GM23338 (cell line): ENCODE results near the gene ECE2. TPM values are rescaled to one million over a fixed set of nuclear protein-coding genes. Genes with fewer than 3 reads are reported as not detected.

ENCODE experiments used
- ATAC-seq: fragments of 200-7000 bp; cut with Tn5 transposase; 3 replicates; pipeline ENCODE4 v1.9.1; 2020
- DNase-seq: peaks from one replicate; pipeline ENCODE4 v3.0.0-alpha.2; 2015; ENCODE audit warnings: low spot score
- H2AFZ ChIP-seq: fragments of 200-600 bp; sonication (generic); 2 replicates; pipeline ENCODE4 v1.8.0; 2016; ENCODE audit warnings: antibody characterized with exemption, mild to moderate bottlenecking, moderate library complexity
- H3F3A ChIP-seq: fragments of 200-600 bp; sonication (generic); replicated peaks from 2 replicates; pipeline ENCODE4 v1.8.0; 2017; ENCODE audit warnings: antibody characterized with exemption, mixed run types, low read depth
- H3K27ac ChIP-seq: fragments of 200-600 bp; sonication (generic); 2 replicates; pipeline ENCODE4 v1.6.1; 2016; ENCODE audit warnings: low read depth
- H3K27me3 ChIP-seq: fragments of 200-600 bp; sonication (generic); 2 replicates; pipeline ENCODE4 v1.8.0; 2016; ENCODE audit warnings: mild to moderate bottlenecking, mixed run types, moderate library complexity; ENCODE audit not compliant: insufficient read depth
- H3K36me3 ChIP-seq: fragments of 200-600 bp; sonication (generic); 2 replicates; pipeline ENCODE4 v1.8.0; 2016; ENCODE audit warnings: mild to moderate bottlenecking; ENCODE audit not compliant: insufficient read depth
- H3K4me1 ChIP-seq: fragments of 200-600 bp; sonication (generic); 2 replicates; pipeline ENCODE4 v1.8.0; 2016; ENCODE audit warnings: mild to moderate bottlenecking, moderate library complexity; ENCODE audit not compliant: insufficient read depth
- H3K4me2 ChIP-seq: fragments of 200-600 bp; sonication (generic); 2 replicates; pipeline ENCODE4 v1.7.1; 2017; ENCODE audit warnings: mixed run types
- H3K4me3 ChIP-seq: fragments of 200-600 bp; sonication (generic); 2 replicates; pipeline ENCODE4 v1.6.1; 2016; ENCODE audit warnings: mixed run types
- H3K79me2 ChIP-seq: fragments of 200-600 bp; sonication (generic); replicated peaks from 2 replicates; pipeline ENCODE4 v1.8.0; 2017; ENCODE audit warnings: mild to moderate bottlenecking; ENCODE audit not compliant: insufficient read depth
- H3K9me2 ChIP-seq: fragments of 200-600 bp; sonication (generic); 2 replicates; pipeline ENCODE4 v1.8.0; 2017; ENCODE audit not compliant: insufficient read depth
- H4K20me1 ChIP-seq: fragments of 200-600 bp; sonication (generic); replicated peaks from 2 replicates; pipeline ENCODE4 v1.8.0; 2017; ENCODE audit warnings: mild to moderate bottlenecking; ENCODE audit not compliant: insufficient read depth
- H3K27ac Mint-ChIP-seq: 2 replicates; pipeline ENCODE4 v1.8.0; 2020; ENCODE audit warnings: inconsistent platforms, mild to moderate bottlenecking, moderate library complexity, mixed read lengths
- H3K27me3 Mint-ChIP-seq: 3 replicates; pipeline ENCODE4 v1.8.0; 2022; ENCODE audit warnings: low read depth, mild to moderate bottlenecking, moderate library complexity, mixed read lengths, inconsistent platforms; ENCODE audit not compliant: insufficient read depth, poor library complexity
- H3K36me3 Mint-ChIP-seq: 3 replicates; pipeline ENCODE4 v1.8.0; 2021; ENCODE audit warnings: low read depth, mild to moderate bottlenecking, inconsistent platforms, moderate library complexity, mixed read lengths
- H3K4me1 Mint-ChIP-seq: 3 replicates; pipeline ENCODE4 v1.8.0; 2020; ENCODE audit warnings: mild to moderate bottlenecking, inconsistent platforms, mixed read lengths
- H3K4me3 Mint-ChIP-seq: 3 replicates; pipeline ENCODE4 v1.8.0; 2021; ENCODE audit warnings: moderate library complexity, mild to moderate bottlenecking, inconsistent platforms, mixed read lengths
- H3K9me3 Mint-ChIP-seq: 3 replicates; pipeline ENCODE4 v1.8.0; 2020; ENCODE audit warnings: moderate library complexity, mild to moderate bottlenecking, inconsistent platforms, mixed read lengths
- CREB1 ChIP-seq: fragments of 250-450 bp; sonication (Bioruptor Pico); IDR thresholded peaks from 2 replicates; pipeline ENCODE4 v1.5.0; 2020; ENCODE audit warnings: low read depth, mild to moderate bottlenecking, moderate library complexity
- EZH2 ChIP-seq: fragments of 200-600 bp; sonication (generic); IDR thresholded peaks from one replicate; pipeline ENCODE4 v1.8.0; 2017; ENCODE audit warnings: antibody characterized with exemption, mild to moderate bottlenecking, low read depth; ENCODE audit not compliant: unreplicated experiment
- EZH2phosphoT487 ChIP-seq: fragments of 200-600 bp; sonication (generic); IDR thresholded peaks from one replicate; pipeline ENCODE4 v1.8.1; 2018; ENCODE audit warnings: antibody characterized with exemption; ENCODE audit not compliant: unreplicated experiment
- JUNB ChIP-seq: IDR thresholded peaks from one replicate; pipeline ENCODE4 v1.6.1; 2016; ENCODE audit warnings: antibody characterized with exemption; ENCODE audit not compliant: unreplicated experiment
- NANOG ChIP-seq: IDR thresholded peaks from 2 replicates; pipeline ENCODE4 v1.6.1; 2016; ENCODE audit warnings: antibody characterized with exemption, borderline replicate concordance
- POLR2AphosphoS5 ChIP-seq: IDR thresholded peaks from 2 replicates; pipeline ENCODE4 v1.6.1; 2016; ENCODE audit warnings: antibody characterized with exemption, low read depth
- REST ChIP-seq: IDR thresholded peaks from one replicate; pipeline ENCODE4 v1.6.1; 2018; ENCODE audit warnings: antibody characterized with exemption; ENCODE audit not compliant: unreplicated experiment
- STAT1 ChIP-seq: IDR thresholded peaks from one replicate; pipeline ENCODE4 v1.6.1; 2016; ENCODE audit warnings: antibody characterized with exemption; ENCODE audit not compliant: unreplicated experiment
- ZNF114 ChIP-seq: fragments of 250-450 bp; sonication (Bioruptor Pico); IDR thresholded peaks from 2 replicates; pipeline ENCODE4 v1.5.0; 2020; ENCODE audit warnings: mild to moderate bottlenecking, moderate library complexity
- ZNF331 ChIP-seq: fragments of 250-450 bp; sonication (Bioruptor Pico); IDR thresholded peaks from 2 replicates; pipeline ENCODE4 v1.5.0; 2020; ENCODE audit warnings: low read depth, mild to moderate bottlenecking, moderate library complexity
- polyA plus RNA-seq: library from polyadenylated mRNA; unstranded; fragments of >200 nt; fragmentation: Nextera tagmentation; extraction: Ambion mirVana; gene quantifications from 2 replicates; pipeline ENCODE4 v1.2.1, GENCODE V29; 2016
- total RNA-seq: library from RNA; depleted of rRNA; stranded (reverse); fragments of >200 nt; shearing (Covaris generic); gene quantifications from 2 replicates; pipeline ENCODE4 v1.2.3, GENCODE V29; 2014
- TF ChIP-seq, protein P1 (sequence below), 2 experiments: fragments of 200-600 bp in 1 of 2; sonication (generic) in 1 of 2; conservative IDR thresholded peaks; 2 replicates each; pipeline versions ENCODE4 v1.5.1 to v1.6.1; 2016 to 2017; ENCODE audit warnings: antibody characterized with exemption in 2 of 2, low read depth in 2 of 2, mild to moderate bottlenecking in 2 of 2, moderate library complexity in 1 of 2
- TF ChIP-seq, protein P2 (sequence below): IDR thresholded peaks from 2 replicates; pipeline ENCODE4 v1.6.1; 2016; ENCODE audit warnings: antibody characterized with exemption

ECE2 gene
- total and polyA plus RNA-seq, 2 experiments from 2014 or later = 0.24 to 0.48 TPM

DNA sequence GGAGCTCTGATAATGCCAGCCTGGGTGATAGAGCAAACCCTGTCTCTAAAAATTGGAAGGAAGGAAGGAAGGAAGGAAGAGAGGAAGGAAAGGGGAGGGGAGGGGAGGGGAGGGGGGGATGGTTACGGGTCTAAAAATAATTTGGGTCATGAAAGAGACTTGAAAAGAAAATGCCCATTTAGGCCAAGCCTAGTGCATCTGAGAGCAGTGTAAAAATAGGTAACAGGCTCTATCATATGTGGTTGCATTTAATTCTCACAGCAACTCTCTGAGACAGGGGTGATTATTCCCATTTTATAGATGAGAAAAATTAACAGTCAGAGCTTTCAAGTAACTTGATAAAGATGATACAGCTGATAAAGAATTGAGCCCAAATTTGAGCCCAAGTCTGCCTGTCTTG, 3.6 kb upstream of the ECE2 start:
- no peaks in the 10 kb centered on the region for H3F3A ChIP-seq
- TF ChIP-seq EZH2phosphoT487 = no peak
- no peak for TF ChIP-seq JUNB
- no peak for TF ChIP-seq CREB1 (CRISPR knock-in tag)
- no peak overlapping the region for H2AFZ ChIP-seq
- no peak overlapping the region for H3K27ac Mint-ChIP-seq
- no peaks in the 10 kb centered on the region for H3K79me2 ChIP-seq
- ATAC-seq = no peak
- no peak overlapping the region for H3K4me3 Mint-ChIP-seq
- DNase-seq = no peak
- peaks cover 7% of the 10 kb centered on the region; the same call in 2 of the 3 replicates for H3K4me1 Mint-ChIP-seq
- H3K27me3 ChIP-seq = peaks cover 46% of the 10 kb centered on the region
- no peaks in the 10 kb centered on the region for H3K4me1 ChIP-seq
- H3K27me3 Mint-ChIP-seq = peaks cover 23% of the 10 kb centered on the region
- no peaks in the 10 kb centered on the region for H4K20me1 ChIP-seq
- H3K9me2 ChIP-seq = no peaks in the 10 kb centered on the region; the same call in 1 of the 2 replicates
- H3K4me2 ChIP-seq = no peak overlapping the region
- no peaks in the 10 kb centered on the region; the same call in 1 of the 3 replicates for H3K9me3 Mint-ChIP-seq
- H3K4me3 ChIP-seq = no peak overlapping the region
- no peaks in the 10 kb centered on the region for H3K36me3 Mint-ChIP-seq
- no peak overlapping the region for H3K27ac ChIP-seq
- no peaks in the 10 kb centered on the region for H3K36me3 ChIP-seq

DNA sequence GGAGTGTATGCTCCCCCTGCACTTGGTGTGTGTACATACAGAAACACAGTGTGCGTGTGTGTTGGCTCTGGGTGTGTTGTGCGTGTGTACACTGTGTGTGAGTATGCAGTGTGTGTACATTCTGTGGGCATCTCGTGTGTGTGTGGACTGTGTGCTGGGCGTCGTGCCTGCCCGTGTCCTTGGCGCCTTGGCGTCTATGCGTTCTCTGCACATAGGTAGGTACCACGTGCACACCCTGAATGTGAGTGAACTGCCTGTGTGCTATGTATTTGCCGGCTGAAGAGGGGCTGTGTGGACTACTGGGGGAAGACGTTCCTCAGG, 481 bp upstream of the ECE2 start:
- peak overlapping the region; percentile 61 for H3K4me3 ChIP-seq
- H3K36me3 ChIP-seq = no peaks in the 10 kb centered on the region
- DNase-seq = no peak
- no peaks in the 10 kb centered on the region for H3K36me3 Mint-ChIP-seq
- H3K9me3 Mint-ChIP-seq = no peaks in the 10 kb centered on the region; the same call in 2 of the 3 replicates
- peak overlapping the region; percentile 98 for H2AFZ ChIP-seq
- no peak; the same call in 2 of the 3 replicates for ATAC-seq
- H3K27me3 Mint-ChIP-seq = peaks cover 25% of the 10 kb centered on the region
- H3K79me2 ChIP-seq = no peaks in the 10 kb centered on the region
- no peak overlapping the region for H3K27ac ChIP-seq
- no peaks in the 10 kb centered on the region for H4K20me1 ChIP-seq
- H3K4me1 ChIP-seq = no peaks in the 10 kb centered on the region
- peaks cover 54% of the 10 kb centered on the region for H3K27me3 ChIP-seq
- no peaks in the 10 kb centered on the region; the same call in 1 of the 2 replicates for H3K9me2 ChIP-seq
- peaks cover 7% of the 10 kb centered on the region; the same call in 2 of the 3 replicates for H3K4me1 Mint-ChIP-seq
- no peaks in the 10 kb centered on the region for H3F3A ChIP-seq
- H3K4me3 Mint-ChIP-seq = peak overlapping the region; percentile 74
- peak overlapping the region; percentile 83 for H3K4me2 ChIP-seq
- H3K27ac Mint-ChIP-seq = no peak overlapping the region
- no peak for TF ChIP-seq POLR2AphosphoS5
- no peak for TF ChIP-seq EZH2phosphoT487
- TF ChIP-seq EZH2 = no peak
- no peak for TF ChIP-seq CREB1 (CRISPR knock-in tag)
- no peak for TF ChIP-seq STAT1
- no peak for TF ChIP-seq ZNF114
- TF ChIP-seq, protein P1, sequence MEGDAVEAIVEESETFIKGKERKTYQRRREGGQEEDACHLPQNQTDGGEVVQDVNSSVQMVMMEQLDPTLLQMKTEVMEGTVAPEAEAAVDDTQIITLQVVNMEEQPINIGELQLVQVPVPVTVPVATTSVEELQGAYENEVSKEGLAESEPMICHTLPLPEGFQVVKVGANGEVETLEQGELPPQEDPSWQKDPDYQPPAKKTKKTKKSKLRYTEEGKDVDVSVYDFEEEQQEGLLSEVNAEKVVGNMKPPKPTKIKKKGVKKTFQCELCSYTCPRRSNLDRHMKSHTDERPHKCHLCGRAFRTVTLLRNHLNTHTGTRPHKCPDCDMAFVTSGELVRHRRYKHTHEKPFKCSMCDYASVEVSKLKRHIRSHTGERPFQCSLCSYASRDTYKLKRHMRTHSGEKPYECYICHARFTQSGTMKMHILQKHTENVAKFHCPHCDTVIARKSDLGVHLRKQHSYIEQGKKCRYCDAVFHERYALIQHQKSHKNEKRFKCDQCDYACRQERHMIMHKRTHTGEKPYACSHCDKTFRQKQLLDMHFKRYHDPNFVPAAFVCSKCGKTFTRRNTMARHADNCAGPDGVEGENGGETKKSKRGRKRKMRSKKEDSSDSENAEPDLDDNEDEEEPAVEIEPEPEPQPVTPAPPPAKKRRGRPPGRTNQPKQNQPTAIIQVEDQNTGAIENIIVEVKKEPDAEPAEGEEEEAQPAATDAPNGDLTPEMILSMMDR (conservative IDR thresholded peaks at IDR 0.05; ENCODE audit: low read depth in 2 of 2) = no peak
- no peak for TF ChIP-seq ZNF331
- TF ChIP-seq JUNB = no peak
- TF ChIP-seq REST = no peak
- TF ChIP-seq, protein P2, sequence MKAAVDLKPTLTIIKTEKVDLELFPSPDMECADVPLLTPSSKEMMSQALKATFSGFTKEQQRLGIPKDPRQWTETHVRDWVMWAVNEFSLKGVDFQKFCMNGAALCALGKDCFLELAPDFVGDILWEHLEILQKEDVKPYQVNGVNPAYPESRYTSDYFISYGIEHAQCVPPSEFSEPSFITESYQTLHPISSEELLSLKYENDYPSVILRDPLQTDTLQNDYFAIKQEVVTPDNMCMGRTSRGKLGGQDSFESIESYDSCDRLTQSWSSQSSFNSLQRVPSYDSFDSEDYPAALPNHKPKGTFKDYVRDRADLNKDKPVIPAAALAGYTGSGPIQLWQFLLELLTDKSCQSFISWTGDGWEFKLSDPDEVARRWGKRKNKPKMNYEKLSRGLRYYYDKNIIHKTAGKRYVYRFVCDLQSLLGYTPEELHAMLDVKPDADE = no peak
- no peak for TF ChIP-seq NANOG
